Fibroblast of lung (primary cell): ENCODE results near the gene PSMC3IP.

Experiments used
- CTCF ChIP-seq, 2 donors: IDR thresholded peaks in 1 of 2; conservative IDR thresholded peaks in 1 of 2; 1 replicate in 1 of 2; 2 replicates in 1 of 2; pipeline ENCODE4 v1.5.1; 2011 to 2012; ENCODE audit warnings: low read length in 2 of 2, control low read depth in 1 of 2, inconsistent platforms in 1 of 2, low read depth in 1 of 2, mild to moderate bottlenecking in 1 of 2
- EZH2 ChIP-seq: IDR thresholded peaks from 2 replicates; pipeline ENCODE4 v1.5.1; 2012; ENCODE audit warnings: low read length, control low read depth, mild to moderate bottlenecking; ENCODE audit errors: missing control alignments

GRCh38 chr17:42562388-42563142 lies 15.0 kb downstream of the PSMC3IP start:
- no peak for TF ChIP-seq CTCF (conservative IDR thresholded peaks at IDR 0.05 in 1 of 2, IDR thresholded peaks at IDR 0.05 in 1 of 2; ENCODE audit: low read depth in 1 of 2, low read length in 2 of 2)
- no peak for TF ChIP-seq EZH2
